ENCODE data around the gene FASTK. TPM values are rescaled to one million over a fixed set of nuclear protein-coding genes. Genes with fewer than 3 reads are reported as not detected.
A peak's percentile ranks its signal among the peaks of the same experiment; 100 is the strongest.

The FASTK gene
- total RNA-seq, 1 donor from 2014 or later, result 54.2 TPM

- TF ChIP-seq CTCF (IDR thresholded peaks at IDR 0.05), result no peak
- Histone ChIP-seq H3K27me3 (no peaks in the 10 kb centered on the region), H3K36me3 (no peaks in the 10 kb centered on the region), H3K4me3 (no peak overlapping the region), H3K9me3 (no peaks in the 10 kb centered on the region), H3K4me1 (peaks cover 7% of the 10 kb centered on the region), H3K27ac (no peak overlapping the region)
- intact Hi-C loops (cut with DNase I), result no loop called here
- DNase-seq (peak; percentile 56), ATAC-seq (peak; percentile 64)
These were observed 19.0 kb upstream of the FASTK start for GRCh38 chr7:151099486-151100211.

- ATAC-seq (no peak), DNase-seq (peak; percentile 45)
- Histone ChIP-seq H3K4me3 (no peak overlapping the region), H3K9me3 (no peaks in the 10 kb centered on the region), H3K36me3 (peaks cover 9% of the 10 kb centered on the region), H3K4me1 (peaks cover 16% of the 10 kb centered on the region), H3K27ac (no peak overlapping the region), H3K27me3 (no peaks in the 10 kb centered on the region)
- TF ChIP-seq CTCF (IDR thresholded peaks at IDR 0.05), result no peak
- intact Hi-C loops (cut with DNase I), result no loop called here
These were observed 15.3 kb upstream of the FASTK start for GRCh38 chr7:151095828-151096475.

DNA sequence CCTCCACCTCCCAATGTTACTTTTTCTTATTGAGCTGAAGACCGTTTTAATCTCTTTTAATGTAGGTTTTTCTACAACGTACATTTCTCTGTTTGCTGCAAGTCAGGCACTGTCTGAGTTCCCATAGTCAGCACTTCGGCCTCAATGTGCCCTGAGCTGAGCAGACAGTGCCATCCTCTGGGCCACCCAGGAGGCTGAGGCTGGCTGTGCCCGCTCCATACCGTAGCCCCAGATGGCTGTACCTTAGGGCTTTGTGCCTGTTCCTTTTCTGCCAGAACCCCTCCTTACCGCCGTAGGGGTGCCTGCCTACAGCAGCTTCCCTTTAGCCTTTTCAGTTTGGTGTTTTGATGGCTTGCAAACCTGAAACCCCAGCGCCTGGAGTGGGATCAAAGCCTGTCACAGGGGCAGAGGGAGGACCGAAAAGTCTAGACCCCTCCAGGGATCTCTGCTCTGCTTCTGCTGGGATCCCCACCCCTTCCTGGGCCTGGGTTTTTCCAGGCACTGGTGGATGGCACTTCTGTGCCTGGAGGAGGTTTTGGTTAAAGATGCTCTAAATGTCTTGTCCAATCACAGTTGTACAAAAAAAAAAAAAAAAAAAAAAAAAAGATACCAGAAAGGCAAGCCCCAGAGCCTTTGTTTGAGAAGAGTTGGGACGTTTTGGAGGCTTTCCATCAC, 14.7 kb upstream of the FASTK start:
- no peak overlapping the region for H3K4me3 ChIP-seq
- no peak overlapping the region for H3K27ac ChIP-seq
- peaks cover 9% of the 10 kb centered on the region for H3K36me3 ChIP-seq
- peaks cover 17% of the 10 kb centered on the region for H3K4me1 ChIP-seq
- H3K27me3 ChIP-seq, result no peaks in the 10 kb centered on the region
- no peaks in the 10 kb centered on the region for H3K9me3 ChIP-seq
- TF ChIP-seq CTCF (IDR thresholded peaks at IDR 0.05), result no peak
- DNase-seq (no peak), ATAC-seq (no peak)
- intact Hi-C loops (cut with DNase I), result no loop called here

DNA sequence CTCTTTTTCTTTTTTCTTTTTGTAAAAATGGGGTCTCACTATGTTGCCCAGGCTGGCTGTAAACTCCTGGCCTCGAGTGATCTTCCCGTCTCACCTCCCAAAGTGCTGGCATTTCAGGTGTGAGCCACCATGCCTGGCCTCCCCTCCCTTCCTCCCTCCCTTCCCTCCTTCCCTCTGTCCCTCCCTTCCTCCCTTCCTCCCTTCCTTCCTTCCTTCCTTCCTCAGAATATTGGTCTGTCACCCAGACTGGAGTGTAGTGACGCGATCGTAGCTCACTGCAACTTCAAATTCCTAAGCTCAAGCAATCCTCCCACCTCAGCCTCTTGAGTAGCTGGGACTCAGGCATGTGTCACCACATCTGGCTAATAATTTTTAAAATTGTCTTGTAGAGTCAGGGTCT, 14.1 kb upstream of the FASTK start:
- intact Hi-C loops (cut with DNase I), result no loop called here
- TF ChIP-seq CTCF (IDR thresholded peaks at IDR 0.05), result no peak
- Histone ChIP-seq H3K27ac (no peak overlapping the region), H3K36me3 (peaks cover 9% of the 10 kb centered on the region), H3K9me3 (no peaks in the 10 kb centered on the region), H3K4me3 (no peak overlapping the region), H3K27me3 (no peaks in the 10 kb centered on the region), H3K4me1 (peaks cover 23% of the 10 kb centered on the region)
- ATAC-seq, result no peak
- no peak for DNase-seq

DNA sequence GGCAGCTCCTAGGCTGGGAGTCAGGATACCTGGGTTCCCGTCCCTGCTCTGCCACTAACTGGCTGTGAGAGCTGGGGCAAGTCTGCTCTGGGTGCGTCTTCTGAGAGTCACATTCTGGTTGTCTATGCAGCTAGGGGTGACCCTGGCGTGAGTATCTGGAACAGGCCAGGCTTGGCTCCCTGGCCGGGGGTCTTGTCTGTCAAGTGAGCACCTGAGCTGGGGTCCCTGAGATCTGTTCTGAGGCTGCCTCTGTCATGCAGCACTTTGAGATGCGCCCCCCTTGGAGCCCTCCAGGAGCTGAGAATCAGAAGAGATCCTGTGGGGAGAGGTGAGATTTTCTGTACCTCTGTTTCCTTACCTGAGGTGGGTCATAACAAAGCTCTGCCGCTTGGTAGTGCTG, 13.1 kb upstream of the FASTK start:
- ATAC-seq (no peak), DNase-seq (no peak)
- no peak for TF ChIP-seq CTCF (IDR thresholded peaks at IDR 0.05)
- peaks cover 9% of the 10 kb centered on the region for H3K36me3 ChIP-seq
- no peaks in the 10 kb centered on the region for H3K9me3 ChIP-seq
- H3K27me3 ChIP-seq, result no peaks in the 10 kb centered on the region
- intact Hi-C loops (cut with DNase I), result no loop called here
- H3K4me1 ChIP-seq, result peaks cover 30% of the 10 kb centered on the region
- H3K4me3 ChIP-seq, result no peak overlapping the region
- H3K27ac ChIP-seq, result no peak overlapping the region

Measured in upper lobe of right lung (tissue), 1 donor.